ENCODE results near the gene LRP5. TPM values are rescaled to one million over a fixed set of nuclear protein-coding genes. Genes with fewer than 3 reads are reported as not detected.

The LRP5 gene
- total and polyA plus RNA-seq, 8 donors: 11.8 to 152 (median 44.2) TPM

DNA sequence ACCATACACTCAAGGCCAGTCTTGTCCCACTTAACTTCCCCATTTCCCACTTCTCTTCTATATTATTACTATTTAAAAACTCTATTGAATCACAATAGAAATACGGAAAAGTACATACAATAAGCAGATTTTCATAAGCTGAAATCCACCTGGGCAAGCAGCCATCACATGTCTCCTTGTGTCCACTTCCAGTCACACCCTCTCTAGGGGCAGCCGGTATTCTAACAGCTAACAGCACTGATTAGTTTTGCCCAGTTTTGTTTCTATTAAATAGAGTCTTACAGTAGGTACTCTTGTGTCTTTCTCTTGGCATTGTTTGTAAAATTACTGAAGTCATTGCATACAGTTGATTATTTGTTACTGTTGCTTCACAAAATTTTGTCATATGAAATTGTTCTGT is 185.9 kb downstream of the LRP5 start:
- Histone ChIP-seq H3K36me3 (no peaks in the 10 kb centered on the region), H3K4me1 (peaks cover 36 to 84% (median 61%) of the 10 kb centered on the region in 4 donors), H3K27ac (no peak overlapping the region), H3K27me3 (no peaks in the 10 kb centered on the region), H3K9me3 (no peaks in the 10 kb centered on the region), H3K4me3 (no peak overlapping the region)
- 20 to 29% (median 22%) methylated on average over 2 of the region's 2 CpGs for WGBS, 5 donors
- TF ChIP-seq, protein P1, sequence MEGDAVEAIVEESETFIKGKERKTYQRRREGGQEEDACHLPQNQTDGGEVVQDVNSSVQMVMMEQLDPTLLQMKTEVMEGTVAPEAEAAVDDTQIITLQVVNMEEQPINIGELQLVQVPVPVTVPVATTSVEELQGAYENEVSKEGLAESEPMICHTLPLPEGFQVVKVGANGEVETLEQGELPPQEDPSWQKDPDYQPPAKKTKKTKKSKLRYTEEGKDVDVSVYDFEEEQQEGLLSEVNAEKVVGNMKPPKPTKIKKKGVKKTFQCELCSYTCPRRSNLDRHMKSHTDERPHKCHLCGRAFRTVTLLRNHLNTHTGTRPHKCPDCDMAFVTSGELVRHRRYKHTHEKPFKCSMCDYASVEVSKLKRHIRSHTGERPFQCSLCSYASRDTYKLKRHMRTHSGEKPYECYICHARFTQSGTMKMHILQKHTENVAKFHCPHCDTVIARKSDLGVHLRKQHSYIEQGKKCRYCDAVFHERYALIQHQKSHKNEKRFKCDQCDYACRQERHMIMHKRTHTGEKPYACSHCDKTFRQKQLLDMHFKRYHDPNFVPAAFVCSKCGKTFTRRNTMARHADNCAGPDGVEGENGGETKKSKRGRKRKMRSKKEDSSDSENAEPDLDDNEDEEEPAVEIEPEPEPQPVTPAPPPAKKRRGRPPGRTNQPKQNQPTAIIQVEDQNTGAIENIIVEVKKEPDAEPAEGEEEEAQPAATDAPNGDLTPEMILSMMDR (IDR thresholded peaks at IDR 0.05): no peak
- TF ChIP-seq POLR2A (IDR thresholded peaks at IDR 0.05) (no peak), EP300 (IDR thresholded peaks at IDR 0.05) (no peak), POLR2AphosphoS5 (IDR thresholded peaks at IDR 0.05) (no peak)
- intact Hi-C loops (cut with DNase I; ENCODE audit: low total_unique reads): no loop called here
- DNase-seq: peak; percentile 54 to 62

Small RNA genes lying within 50 kb of the gene (small RNA-seq; reads per million reads assigned to genes)
- 0 reads per million in 4 donors for gene NDUFA3P2

Other genes starting within 250 kb of the LRP5 start
- gene CHKA, start 191.2 kb upstream of the LRP5 start, total RNA-seq: 100 to 1,000 TPM in 4 of 5 donors, 10 to 100 TPM in 1; 85.9 to 227 (median 147) TPM
- gene CHKA, start 191.2 kb upstream of the LRP5 start, polyA plus RNA-seq: 10 to 100 TPM; 20.9 to 47.2 (median 36.7) TPM
- 10 to 100 TPM; 17.4 to 52.7 (median 31.6) TPM for gene KMT5B, start 99.3 kb upstream of the LRP5 start, total RNA-seq
- gene KMT5B, start 99.3 kb upstream of the LRP5 start, polyA plus RNA-seq: 10 to 100 TPM; 14.3 to 20.6 (median 14.8) TPM
- 10 to 100 TPM in 4 of 5 donors, 1 to 10 TPM in 1; 5.8 to 35.1 (median 18.0) TPM for gene C11orf24, start 40.6 kb upstream of the LRP5 start, total RNA-seq
- 10 to 100 TPM; 16.3 to 24.6 (median 22.3) TPM for gene C11orf24, start 40.6 kb upstream of the LRP5 start, polyA plus RNA-seq
- gene PPP6R3, start 148.2 kb downstream of the LRP5 start, total RNA-seq: 100 to 1,000 TPM in 4 of 5 donors, 10 to 100 TPM in 1; 95.7 to 236 (median 140) TPM
- gene PPP6R3, start 148.2 kb downstream of the LRP5 start, polyA plus RNA-seq: 10 to 100 TPM; 19.5 to 23.9 (median 22.5) TPM